ENCODE data around the gene ZNF516. TPM values are rescaled to one million over a fixed set of nuclear protein-coding genes. Genes with fewer than 3 reads are reported as not detected.

ZNF516 gene
- total and polyA plus RNA-seq, 7 donors: 2.1 to 29.9 (median 24.3) TPM

DNA sequence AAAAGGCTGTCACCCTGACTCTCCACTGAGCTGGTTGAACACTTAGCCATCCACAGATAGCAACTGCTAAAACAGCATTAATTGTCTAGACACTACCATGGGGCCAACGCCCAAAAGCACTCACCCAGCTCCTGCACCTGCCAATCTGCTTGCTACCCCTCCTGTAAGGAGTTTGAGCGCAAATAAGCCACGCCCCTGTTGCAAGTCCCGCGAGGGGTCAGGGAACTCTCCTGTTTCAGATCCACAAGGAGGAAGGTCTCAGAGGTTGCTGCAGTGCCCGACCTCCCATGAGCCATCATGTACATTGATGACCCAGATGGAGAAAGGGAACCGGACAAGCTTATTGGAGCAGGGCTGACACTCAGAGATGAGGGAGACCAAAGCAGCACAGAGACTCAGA lies 106.8 kb downstream of the ZNF516 start:
- no peak overlapping the region for H3K4me3 ChIP-seq
- peaks cover 0 to 39% (median 23%) of the 10 kb centered on the region in 4 donors for H3K4me1 ChIP-seq
- H3K27me3 ChIP-seq: no peaks in the 10 kb centered on the region
- peak; percentile 57 for DNase-seq
- WGBS, 2 donors: 91 to 96% methylated on average over 7 of the region's 7 CpGs
- H3K36me3 ChIP-seq: no peaks in the 10 kb centered on the region
- H3K27ac ChIP-seq: no peak overlapping the region
- intact Hi-C loops (cut with DNase I): no loop called here
- TF ChIP-seq EP300 (IDR thresholded peaks at IDR 0.05) (no peak), POLR2AphosphoS5 (IDR thresholded peaks at IDR 0.05) (no peak), CTCF (IDR thresholded peaks at IDR 0.05) (no peak), POLR2A (IDR thresholded peaks at IDR 0.05) (no peak)
- no peaks in the 10 kb centered on the region for H3K9me3 ChIP-seq

DNA sequence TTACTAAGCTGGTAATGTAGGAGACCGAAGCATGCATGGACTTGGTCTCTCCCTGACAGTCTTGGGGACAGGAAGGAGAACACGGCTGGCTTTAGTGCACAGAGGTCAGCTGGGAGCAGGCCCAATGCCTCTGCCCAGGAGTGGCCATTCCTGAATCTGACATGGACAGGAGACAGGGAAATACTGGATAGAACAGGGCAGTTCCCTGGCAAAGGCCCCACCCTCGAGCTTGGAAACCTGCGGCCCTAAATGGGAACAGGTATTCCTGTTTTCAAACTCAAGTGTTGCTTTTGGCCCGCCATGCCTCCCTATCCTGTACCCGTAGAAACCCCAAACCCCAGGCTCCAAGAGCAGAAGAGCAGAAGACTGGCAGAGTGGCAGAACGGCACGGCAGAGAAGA lies 107.4 kb downstream of the ZNF516 start:
- H3K4me1 ChIP-seq: peaks cover 0 to 39% (median 23%) of the 10 kb centered on the region in 4 donors
- no peak for TF ChIP-seq EP300 (IDR thresholded peaks at IDR 0.05)
- H3K9me3 ChIP-seq: no peaks in the 10 kb centered on the region
- H3K4me3 ChIP-seq: no peak overlapping the region
- 92 to 97% methylated on average over 8 of the region's 8 CpGs for WGBS, 2 donors
- H3K27ac ChIP-seq: no peak overlapping the region
- intact Hi-C loops (cut with DNase I): no loop called here
- H3K36me3 ChIP-seq: no peaks in the 10 kb centered on the region
- no peak for DNase-seq
- H3K27me3 ChIP-seq: no peaks in the 10 kb centered on the region

- no peak overlapping the region for H3K27ac ChIP-seq
- intact Hi-C loops (cut with DNase I): no loop called here
- DNase-seq: peak; percentile 48
- H3K27me3 ChIP-seq: no peaks in the 10 kb centered on the region
- H3K36me3 ChIP-seq: no peaks in the 10 kb centered on the region
- 62 to 87% methylated on average over 13 of the region's 13 CpGs for WGBS, 2 donors
- peaks cover 0 to 39% (median 23%) of the 10 kb centered on the region in 4 donors for H3K4me1 ChIP-seq
- no peak overlapping the region for H3K4me3 ChIP-seq
- TF ChIP-seq POLR2AphosphoS5 (IDR thresholded peaks at IDR 0.05) (no peak), EP300 (IDR thresholded peaks at IDR 0.05) (no peak), POLR2A (IDR thresholded peaks at IDR 0.05) (no peak), CTCF (IDR thresholded peaks at IDR 0.05) (no peak)
- no peaks in the 10 kb centered on the region for H3K9me3 ChIP-seq
Observed at GRCh38 chr18:76386886-76387285, 108.2 kb downstream of the ZNF516 start.

DNA sequence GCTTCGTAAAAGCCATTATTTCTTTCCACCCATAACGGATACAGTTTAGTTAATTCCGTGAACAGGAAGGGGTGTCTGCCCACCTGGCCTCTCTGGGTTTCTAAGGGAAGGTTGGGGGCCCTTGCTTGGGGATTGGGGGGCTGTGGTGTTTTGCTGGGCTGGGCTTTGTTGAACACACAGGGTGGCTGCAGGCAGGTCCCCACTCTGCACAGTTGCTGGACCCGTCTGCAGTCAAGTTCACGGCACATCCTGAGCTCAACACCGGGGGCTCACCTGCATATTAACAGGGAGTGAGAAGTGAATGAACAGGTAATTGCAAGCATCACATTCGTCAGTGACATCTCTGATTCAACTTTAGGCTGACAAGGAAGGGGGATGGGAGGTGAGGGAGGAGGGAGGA lies 109.0 kb downstream of the ZNF516 start:
- TF ChIP-seq CTCF (IDR thresholded peaks at IDR 0.05): no peak
- TF ChIP-seq POLR2AphosphoS5 (IDR thresholded peaks at IDR 0.05): no peak
- no peak for TF ChIP-seq EP300 (IDR thresholded peaks at IDR 0.05)
- TF ChIP-seq POLR2A (IDR thresholded peaks at IDR 0.05): no peak
- peaks cover 0 to 39% (median 23%) of the 10 kb centered on the region in 4 donors for H3K4me1 ChIP-seq
- H3K27me3 ChIP-seq: no peaks in the 10 kb centered on the region
- H3K36me3 ChIP-seq: no peaks in the 10 kb centered on the region
- H3K27ac ChIP-seq: no peak overlapping the region
- intact Hi-C loops (cut with DNase I): no loop called here
- H3K9me3 ChIP-seq: no peaks in the 10 kb centered on the region
- DNase-seq: peak; percentile 43
- 77 to 94% methylated on average over 7 of the region's 7 CpGs for WGBS, 2 donors
- H3K4me3 ChIP-seq: no peak overlapping the region

DNA sequence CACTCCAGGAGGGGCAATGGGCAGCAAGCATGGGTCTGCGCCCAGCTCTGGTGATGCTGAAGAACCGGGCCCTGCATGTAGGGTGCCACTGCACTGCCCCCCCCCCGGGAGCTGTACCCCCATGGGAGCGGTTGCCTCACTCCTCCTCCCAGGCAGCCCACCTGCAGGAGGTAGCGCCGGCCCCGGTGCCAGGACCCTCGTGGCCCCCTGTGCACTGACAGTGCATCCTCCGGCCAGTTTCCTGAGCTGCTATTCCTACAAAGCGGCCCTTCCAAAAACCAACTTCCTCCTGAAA lies 109.4 kb downstream of the ZNF516 start:
- H3K27ac ChIP-seq: no peak overlapping the region
- TF ChIP-seq CTCF (IDR thresholded peaks at IDR 0.05) (no peak), EP300 (IDR thresholded peaks at IDR 0.05) (no peak), POLR2A (IDR thresholded peaks at IDR 0.05) (no peak), POLR2AphosphoS5 (IDR thresholded peaks at IDR 0.05) (no peak)
- no peaks in the 10 kb centered on the region for H3K9me3 ChIP-seq
- 87 to 94% methylated on average over 10 of the region's 10 CpGs for WGBS, 2 donors
- peak; percentile 53 for DNase-seq
- no peaks in the 10 kb centered on the region for H3K27me3 ChIP-seq
- peaks cover 0 to 37% (median 22%) of the 10 kb centered on the region in 4 donors for H3K4me1 ChIP-seq
- no peak overlapping the region for H3K4me3 ChIP-seq
- no peaks in the 10 kb centered on the region for H3K36me3 ChIP-seq
- intact Hi-C loops (cut with DNase I): no loop called here

All from sigmoid colon (tissue), 7 donors.